ENCODE data around the gene SLC22A17. TPM values are rescaled to one million over a fixed set of nuclear protein-coding genes. Genes with fewer than 3 reads are reported as not detected.

The SLC22A17 gene
- total and polyA plus RNA-seq, 10 of the 15 experiments (the other 5 are each of a cell fraction or from before 2014, with no cell fraction given), result not detected

DNA sequence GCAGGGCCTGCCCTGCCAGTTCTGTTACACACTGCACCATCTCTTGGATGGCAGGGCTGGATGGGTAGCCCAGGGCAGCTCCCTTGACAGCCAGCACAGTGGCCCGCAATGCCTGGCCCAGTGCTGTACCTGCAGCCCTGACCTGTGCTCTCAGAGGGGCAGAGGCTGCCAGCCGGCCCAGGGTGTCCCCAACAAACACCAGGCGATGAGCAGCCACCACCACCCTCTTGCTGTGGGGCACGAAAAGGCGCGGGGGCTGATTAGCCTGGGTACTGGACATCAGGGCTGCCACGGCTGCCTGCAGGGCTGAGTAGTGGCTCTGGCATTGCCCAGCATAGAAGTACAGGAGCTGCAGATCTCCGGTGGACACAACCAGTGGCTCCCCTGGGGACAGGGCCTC, 4.6 kb upstream of the SLC22A17 start:
- H2AFZ ChIP-seq (ENCODE audit: control insufficient read depth, low read depth, low read length), result no peak overlapping the region
- BruUV-seq (replicated peaks), result no TSS peak
- no peaks in the 10 kb centered on the region for H3K4me1 ChIP-seq (ENCODE audit: control insufficient read depth, insufficient read depth, low read length)
- TF ChIP-seq SMC3 (IDR thresholded peaks at IDR 0.05; ENCODE audit: borderline replicate concordance, low read length) (no peak), ASH2L (IDR thresholded peaks at IDR 0.05; ENCODE audit: borderline replicate concordance, low read depth) (no peak), FOS (IDR thresholded peaks at IDR 0.05; ENCODE audit: borderline replicate concordance, extremely low read depth, insufficient read length) (no peak), KLF5 (IDR thresholded peaks at IDR 0.05; ENCODE audit: partially characterized antibody) (no peak), SRF (IDR thresholded peaks at IDR 0.05; ENCODE audit: low read depth in 2 of 2, low read length in 2 of 2) (no peak), EP300 (IDR thresholded peaks at IDR 0.05; ENCODE audit: borderline replicate concordance in 1 of 2, control insufficient read depth in 1 of 2, low read depth in 2 of 2, low read length in 2 of 2) (no peak), HCFC1 (IDR thresholded peaks at IDR 0.05; ENCODE audit: low read length) (no peak), MXI1 (IDR thresholded peaks at IDR 0.05; ENCODE audit: low read depth, low read length) (no peak), JUND (IDR thresholded peaks at IDR 0.05; ENCODE audit: low read depth, low read length) (no peak), ZZZ3 (IDR thresholded peaks at IDR 0.05; ENCODE audit: control insufficient read depth, insufficient read length, low read depth) (no peak), BRCA1 (IDR thresholded peaks at IDR 0.05; ENCODE audit: low read depth, low read length) (no peak)
- TF ChIP-seq, protein P1, sequence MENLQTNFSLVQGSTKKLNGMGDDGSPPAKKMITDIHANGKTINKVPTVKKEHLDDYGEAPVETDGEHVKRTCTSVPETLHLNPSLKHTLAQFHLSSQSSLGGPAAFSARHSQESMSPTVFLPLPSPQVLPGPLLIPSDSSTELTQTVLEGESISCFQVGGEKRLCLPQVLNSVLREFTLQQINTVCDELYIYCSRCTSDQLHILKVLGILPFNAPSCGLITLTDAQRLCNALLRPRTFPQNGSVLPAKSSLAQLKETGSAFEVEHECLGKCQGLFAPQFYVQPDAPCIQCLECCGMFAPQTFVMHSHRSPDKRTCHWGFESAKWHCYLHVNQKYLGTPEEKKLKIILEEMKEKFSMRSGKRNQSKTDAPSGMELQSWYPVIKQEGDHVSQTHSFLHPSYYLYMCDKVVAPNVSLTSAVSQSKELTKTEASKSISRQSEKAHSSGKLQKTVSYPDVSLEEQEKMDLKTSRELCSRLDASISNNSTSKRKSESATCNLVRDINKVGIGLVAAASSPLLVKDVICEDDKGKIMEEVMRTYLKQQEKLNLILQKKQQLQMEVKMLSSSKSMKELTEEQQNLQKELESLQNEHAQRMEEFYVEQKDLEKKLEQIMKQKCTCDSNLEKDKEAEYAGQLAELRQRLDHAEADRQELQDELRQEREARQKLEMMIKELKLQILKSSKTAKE (IDR thresholded peaks at IDR 0.05; ENCODE audit: low read depth, poor library complexity, severe bottlenecking), result no peak
- TF ChIP-seq, protein P2, sequence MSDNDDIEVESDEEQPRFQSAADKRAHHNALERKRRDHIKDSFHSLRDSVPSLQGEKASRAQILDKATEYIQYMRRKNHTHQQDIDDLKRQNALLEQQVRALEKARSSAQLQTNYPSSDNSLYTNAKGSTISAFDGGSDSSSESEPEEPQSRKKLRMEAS (IDR thresholded peaks at IDR 0.05; ENCODE audit: low read depth, low read length), result no peak
- TF ChIP-seq, protein P3, sequence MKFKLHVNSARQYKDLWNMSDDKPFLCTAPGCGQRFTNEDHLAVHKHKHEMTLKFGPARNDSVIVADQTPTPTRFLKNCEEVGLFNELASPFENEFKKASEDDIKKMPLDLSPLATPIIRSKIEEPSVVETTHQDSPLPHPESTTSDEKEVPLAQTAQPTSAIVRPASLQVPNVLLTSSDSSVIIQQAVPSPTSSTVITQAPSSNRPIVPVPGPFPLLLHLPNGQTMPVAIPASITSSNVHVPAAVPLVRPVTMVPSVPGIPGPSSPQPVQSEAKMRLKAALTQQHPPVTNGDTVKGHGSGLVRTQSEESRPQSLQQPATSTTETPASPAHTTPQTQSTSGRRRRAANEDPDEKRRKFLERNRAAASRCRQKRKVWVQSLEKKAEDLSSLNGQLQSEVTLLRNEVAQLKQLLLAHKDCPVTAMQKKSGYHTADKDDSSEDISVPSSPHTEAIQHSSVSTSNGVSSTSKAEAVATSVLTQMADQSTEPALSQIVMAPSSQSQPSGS (IDR thresholded peaks at IDR 0.05; ENCODE audit: low read length), result no peak
- TF ChIP-seq, protein P4, sequence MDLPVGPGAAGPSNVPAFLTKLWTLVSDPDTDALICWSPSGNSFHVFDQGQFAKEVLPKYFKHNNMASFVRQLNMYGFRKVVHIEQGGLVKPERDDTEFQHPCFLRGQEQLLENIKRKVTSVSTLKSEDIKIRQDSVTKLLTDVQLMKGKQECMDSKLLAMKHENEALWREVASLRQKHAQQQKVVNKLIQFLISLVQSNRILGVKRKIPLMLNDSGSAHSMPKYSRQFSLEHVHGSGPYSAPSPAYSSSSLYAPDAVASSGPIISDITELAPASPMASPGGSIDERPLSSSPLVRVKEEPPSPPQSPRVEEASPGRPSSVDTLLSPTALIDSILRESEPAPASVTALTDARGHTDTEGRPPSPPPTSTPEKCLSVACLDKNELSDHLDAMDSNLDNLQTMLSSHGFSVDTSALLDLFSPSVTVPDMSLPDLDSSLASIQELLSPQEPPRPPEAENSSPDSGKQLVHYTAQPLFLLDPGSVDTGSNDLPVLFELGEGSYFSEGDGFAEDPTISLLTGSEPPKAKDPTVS (IDR thresholded peaks at IDR 0.05; ENCODE audit: low read depth, low read length), result no peak
- TF ChIP-seq, protein P5, sequence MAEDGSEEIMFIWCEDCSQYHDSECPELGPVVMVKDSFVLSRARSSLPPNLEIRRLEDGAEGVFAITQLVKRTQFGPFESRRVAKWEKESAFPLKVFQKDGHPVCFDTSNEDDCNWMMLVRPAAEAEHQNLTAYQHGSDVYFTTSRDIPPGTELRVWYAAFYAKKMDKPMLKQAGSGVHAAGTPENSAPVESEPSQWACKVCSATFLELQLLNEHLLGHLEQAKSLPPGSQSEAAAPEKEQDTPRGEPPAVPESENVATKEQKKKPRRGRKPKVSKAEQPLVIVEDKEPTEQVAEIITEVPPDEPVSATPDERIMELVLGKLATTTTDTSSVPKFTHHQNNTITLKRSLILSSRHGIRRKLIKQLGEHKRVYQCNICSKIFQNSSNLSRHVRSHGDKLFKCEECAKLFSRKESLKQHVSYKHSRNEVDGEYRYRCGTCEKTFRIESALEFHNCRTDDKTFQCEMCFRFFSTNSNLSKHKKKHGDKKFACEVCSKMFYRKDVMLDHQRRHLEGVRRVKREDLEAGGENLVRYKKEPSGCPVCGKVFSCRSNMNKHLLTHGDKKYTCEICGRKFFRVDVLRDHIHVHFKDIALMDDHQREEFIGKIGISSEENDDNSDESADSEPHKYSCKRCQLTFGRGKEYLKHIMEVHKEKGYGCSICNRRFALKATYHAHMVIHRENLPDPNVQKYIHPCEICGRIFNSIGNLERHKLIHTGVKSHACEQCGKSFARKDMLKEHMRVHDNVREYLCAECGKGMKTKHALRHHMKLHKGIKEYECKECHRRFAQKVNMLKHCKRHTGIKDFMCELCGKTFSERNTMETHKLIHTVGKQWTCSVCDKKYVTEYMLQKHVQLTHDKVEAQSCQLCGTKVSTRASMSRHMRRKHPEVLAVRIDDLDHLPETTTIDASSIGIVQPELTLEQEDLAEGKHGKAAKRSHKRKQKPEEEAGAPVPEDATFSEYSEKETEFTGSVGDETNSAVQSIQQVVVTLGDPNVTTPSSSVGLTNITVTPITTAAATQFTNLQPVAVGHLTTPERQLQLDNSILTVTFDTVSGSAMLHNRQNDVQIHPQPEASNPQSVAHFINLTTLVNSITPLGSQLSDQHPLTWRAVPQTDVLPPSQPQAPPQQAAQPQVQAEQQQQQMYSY (CRISPR knock-in tag; IDR thresholded peaks at IDR 0.05), result no peak
- intact Hi-C loops (cut with micrococcal nuclease; ENCODE audit: unreplicated experiment) (no loop called here), in situ Hi-C loops (cut with MboI) (no loop called here)
- POLR2A ChIA-PET, result no interaction called here
- ATAC-seq, result no peak
- no peak overlapping the region for H3K4me3 ChIP-seq
- H4K20me1 ChIP-seq (ENCODE audit: control insufficient read depth, insufficient read depth), result no peaks in the 10 kb centered on the region
- H3K27ac ChIP-seq (ENCODE audit: control insufficient read depth, insufficient read depth), result no peak overlapping the region
- no peak overlapping the region for H3K9ac ChIP-seq (ENCODE audit: control insufficient read depth, insufficient read depth, low read length)
- SMC1A ChIA-PET (ENCODE audit: uncharacterized antibody, unreplicated experiment), result no interaction called here
- RAD21 ChIA-PET (ENCODE audit: unreplicated experiment), result no interaction called here
- DNase-seq (ENCODE audit: low read depth, low spot score), result no peak
- peaks cover 3 to 5% of the 10 kb centered on the region in 2 experiments; a peak in 3 of 4 replicates for H3K27me3 ChIP-seq (replicated peaks in 1 of 2; ENCODE audit: control insufficient read depth in 2 of 2, insufficient read depth in 2 of 2, low read length in 1 of 2)
- H3K79me2 ChIP-seq (ENCODE audit: control insufficient read depth, insufficient read depth, low read length), result no peaks in the 10 kb centered on the region
- no peak overlapping the region for H3K4me2 ChIP-seq (ENCODE audit: control insufficient read depth, insufficient read depth)
- no peak for FAIRE-seq
- H3K9me3 ChIP-seq (replicated peaks; ENCODE audit: control insufficient read depth, insufficient read depth, low read length), result no peaks in the 10 kb centered on the region
- H3K36me3 ChIP-seq (ENCODE audit: control insufficient read depth in 2 of 2, insufficient read depth in 2 of 2, low read length in 1 of 2), result no peaks in the 10 kb centered on the region
- 27% methylated on average over 8 of the region's 8 CpGs for WGBS (ENCODE audit: insufficient coverage, insufficient replicate concordance, low lambda C conversion rate, missing lambda C conversion rate)
- CTCF ChIA-PET, result interaction anchor here (0.7 kb wide), 1 partner anchor 422 kb away, joined by 3 read pairs; no protein-coding TSS in a partner anchor
